Astrocyte (in vitro differentiated cells and primary cell): ENCODE data around the gene IFNA1. TPM values are rescaled to one million over a fixed set of nuclear protein-coding genes. Genes with fewer than 3 reads are reported as not detected.

Source experiments
- DNase-seq: peaks from one replicate; pipeline ENCODE4 v3.0.0-alpha.2; 2010; ENCODE audit warnings: low read depth
- FAIRE-seq: peaks from 2 replicates; lab custom pipeline; 2011; peaks lifted over from hg19 to GRCh38; lab: Jason Lieb, UNC
- H2AFZ ChIP-seq: 2 replicates; pipeline ENCODE4 v1.6.0; 2012; ENCODE audit warnings: low read depth, low read length, inconsistent platforms
- H3K27ac ChIP-seq: 2 replicates; pipeline ENCODE4 v1.5.1; 2011; ENCODE audit warnings: low read depth, low read length, inconsistent platforms
- H3K27me3 ChIP-seq: 2 replicates; pipeline ENCODE4 v1.6.0; 2011; ENCODE audit warnings: low read length, inconsistent platforms; ENCODE audit not compliant: insufficient read depth
- H3K36me3 ChIP-seq: 2 replicates; pipeline ENCODE4 v1.5.1; 2011; ENCODE audit warnings: low read length, inconsistent platforms; ENCODE audit not compliant: insufficient read depth
- H3K4me1 ChIP-seq: 2 replicates; pipeline ENCODE4 v1.5.1; 2011; ENCODE audit warnings: low read length, inconsistent platforms; ENCODE audit not compliant: insufficient read depth
- H3K4me2 ChIP-seq: 2 replicates; pipeline ENCODE4 v1.6.0; 2012; ENCODE audit warnings: low read length, inconsistent platforms
- H3K4me3 ChIP-seq: 2 replicates; pipeline ENCODE4 v1.5.1; 2011; ENCODE audit warnings: low read depth, mild to moderate bottlenecking, low read length, inconsistent platforms; ENCODE audit not compliant: insufficient read depth
- H3K79me2 ChIP-seq: 2 replicates; pipeline ENCODE4 v1.6.0; 2012; ENCODE audit warnings: mild to moderate bottlenecking, low read length, inconsistent platforms; ENCODE audit not compliant: insufficient read depth
- H3K9ac ChIP-seq: 2 replicates; pipeline ENCODE4 v1.6.0; 2012; ENCODE audit warnings: mild to moderate bottlenecking, low read length, inconsistent platforms
- H3K9me3 ChIP-seq: 2 replicates; pipeline ENCODE4 v1.5.1; 2012; ENCODE audit warnings: low read depth, mild to moderate bottlenecking, low read length, inconsistent platforms; ENCODE audit not compliant: insufficient read depth
- H4K20me1 ChIP-seq: 2 replicates; pipeline ENCODE4 v1.6.0; 2012; ENCODE audit warnings: low read length, inconsistent platforms; ENCODE audit not compliant: insufficient read depth
- H3K27ac Mint-ChIP-seq: one replicate; pipeline ENCODE4 v1.8.0; 2021; ENCODE audit warnings: mild to moderate bottlenecking, mixed read lengths; ENCODE audit not compliant: unreplicated experiment
- H3K27me3 Mint-ChIP-seq: one replicate; pipeline ENCODE4 v1.8.0; 2021; ENCODE audit warnings: low read depth, mixed read lengths; ENCODE audit not compliant: unreplicated experiment
- H3K36me3 Mint-ChIP-seq: one replicate; pipeline ENCODE4 v1.8.0; 2021; ENCODE audit warnings: low read depth, mixed read lengths; ENCODE audit not compliant: unreplicated experiment
- H3K4me1 Mint-ChIP-seq: one replicate; pipeline ENCODE4 v1.8.0; 2021; ENCODE audit warnings: low read depth, mixed read lengths; ENCODE audit not compliant: unreplicated experiment
- H3K4me3 Mint-ChIP-seq: one replicate; pipeline ENCODE4 v1.8.0; 2021; ENCODE audit warnings: mild to moderate bottlenecking, moderate library complexity, mixed read lengths; ENCODE audit not compliant: unreplicated experiment
- H3K9me3 Mint-ChIP-seq: one replicate; pipeline ENCODE4 v1.8.0; 2021; ENCODE audit warnings: mild to moderate bottlenecking, mixed read lengths; ENCODE audit not compliant: unreplicated experiment
- EZH2 ChIP-seq: IDR thresholded peaks from 2 replicates; pipeline ENCODE4 v1.6.1; 2012; ENCODE audit warnings: mild to moderate bottlenecking, low read length, inconsistent platforms; ENCODE audit not compliant: insufficient read depth
- total RNA-seq: library from RNA; stranded (reverse); gene quantifications from 2 replicates; pipeline ENCODE4 v1.2.1, GENCODE V29; 2021
- TF ChIP-seq, protein P1 (sequence below): IDR thresholded peaks from 2 replicates; pipeline ENCODE4 v1.5.1; 2011; ENCODE audit warnings: low read depth, mild to moderate bottlenecking, inconsistent platforms, low read length, moderate library complexity; ENCODE audit not compliant: insufficient read depth

Gene IFNA1
- total RNA-seq, 1 donor from 2014 or later: not detected

DNA sequence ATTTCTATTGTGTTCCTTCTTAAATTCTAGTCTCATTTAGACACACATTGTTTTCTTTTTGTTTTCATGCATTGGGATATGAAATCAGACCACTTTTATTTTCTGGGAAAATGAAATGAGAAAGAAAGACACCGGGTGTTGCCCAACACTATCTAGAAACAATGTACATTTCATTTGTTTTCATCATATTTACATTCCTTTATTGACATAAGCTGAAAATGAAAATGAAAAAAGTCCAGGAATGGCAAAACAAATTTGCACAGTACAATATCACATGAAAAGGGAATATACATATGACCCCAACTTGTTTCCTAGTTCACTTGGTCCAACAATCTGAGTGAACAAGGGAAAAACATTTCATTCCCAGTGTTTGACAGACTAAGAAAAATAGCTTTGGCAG is 21.1 kb downstream of the IFNA1 start:
- Histone ChIP-seq H3K36me3 (peaks cover 15% of the 10 kb centered on the region), H3K27me3 (no peaks in the 10 kb centered on the region), H2AFZ (no peak overlapping the region), H3K27ac (no peak overlapping the region), H3K9ac (no peak overlapping the region), H3K4me3 (no peak overlapping the region), H3K79me2 (no peaks in the 10 kb centered on the region), H3K4me1 (no peaks in the 10 kb centered on the region), H3K9me3 (no peaks in the 10 kb centered on the region), H3K4me2 (no peak overlapping the region), H4K20me1 (peaks cover 5% of the 10 kb centered on the region)
- no peaks in the 10 kb centered on the region for H3K4me1 Mint-ChIP-seq
- DNase-seq (no peak), FAIRE-seq (no peak)
- peaks cover 9% of the 10 kb centered on the region for H3K9me3 Mint-ChIP-seq
- no peaks in the 10 kb centered on the region for H3K27me3 Mint-ChIP-seq
- peaks cover 4% of the 10 kb centered on the region for H3K36me3 Mint-ChIP-seq
- H3K4me3 Mint-ChIP-seq: no peak overlapping the region
- TF ChIP-seq EZH2: no peak
- TF ChIP-seq, protein P1, sequence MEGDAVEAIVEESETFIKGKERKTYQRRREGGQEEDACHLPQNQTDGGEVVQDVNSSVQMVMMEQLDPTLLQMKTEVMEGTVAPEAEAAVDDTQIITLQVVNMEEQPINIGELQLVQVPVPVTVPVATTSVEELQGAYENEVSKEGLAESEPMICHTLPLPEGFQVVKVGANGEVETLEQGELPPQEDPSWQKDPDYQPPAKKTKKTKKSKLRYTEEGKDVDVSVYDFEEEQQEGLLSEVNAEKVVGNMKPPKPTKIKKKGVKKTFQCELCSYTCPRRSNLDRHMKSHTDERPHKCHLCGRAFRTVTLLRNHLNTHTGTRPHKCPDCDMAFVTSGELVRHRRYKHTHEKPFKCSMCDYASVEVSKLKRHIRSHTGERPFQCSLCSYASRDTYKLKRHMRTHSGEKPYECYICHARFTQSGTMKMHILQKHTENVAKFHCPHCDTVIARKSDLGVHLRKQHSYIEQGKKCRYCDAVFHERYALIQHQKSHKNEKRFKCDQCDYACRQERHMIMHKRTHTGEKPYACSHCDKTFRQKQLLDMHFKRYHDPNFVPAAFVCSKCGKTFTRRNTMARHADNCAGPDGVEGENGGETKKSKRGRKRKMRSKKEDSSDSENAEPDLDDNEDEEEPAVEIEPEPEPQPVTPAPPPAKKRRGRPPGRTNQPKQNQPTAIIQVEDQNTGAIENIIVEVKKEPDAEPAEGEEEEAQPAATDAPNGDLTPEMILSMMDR: no peak
- H3K27ac Mint-ChIP-seq: no peak overlapping the region

DNA sequence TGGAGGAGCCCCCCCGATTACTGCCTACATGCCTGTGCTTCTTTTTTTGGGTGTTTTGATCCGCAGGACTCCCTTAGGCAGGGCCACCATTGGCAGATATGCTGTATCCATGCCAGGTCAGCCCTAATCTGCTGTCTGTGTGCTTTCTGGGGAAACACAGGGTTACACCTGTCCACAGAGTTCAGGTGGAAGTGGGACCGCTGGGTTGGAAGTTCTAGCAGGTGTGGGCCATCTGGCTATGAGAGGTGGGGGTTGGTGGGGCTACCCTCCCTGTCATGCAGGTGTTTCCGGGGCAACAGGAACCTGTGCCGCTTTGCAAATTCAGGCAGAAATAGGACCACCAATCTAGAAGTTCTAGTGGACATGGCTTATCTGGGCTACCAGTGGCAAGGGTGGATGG is 24.9 kb downstream of the IFNA1 start:
- H3K36me3 Mint-ChIP-seq: peaks cover 4% of the 10 kb centered on the region

DNA sequence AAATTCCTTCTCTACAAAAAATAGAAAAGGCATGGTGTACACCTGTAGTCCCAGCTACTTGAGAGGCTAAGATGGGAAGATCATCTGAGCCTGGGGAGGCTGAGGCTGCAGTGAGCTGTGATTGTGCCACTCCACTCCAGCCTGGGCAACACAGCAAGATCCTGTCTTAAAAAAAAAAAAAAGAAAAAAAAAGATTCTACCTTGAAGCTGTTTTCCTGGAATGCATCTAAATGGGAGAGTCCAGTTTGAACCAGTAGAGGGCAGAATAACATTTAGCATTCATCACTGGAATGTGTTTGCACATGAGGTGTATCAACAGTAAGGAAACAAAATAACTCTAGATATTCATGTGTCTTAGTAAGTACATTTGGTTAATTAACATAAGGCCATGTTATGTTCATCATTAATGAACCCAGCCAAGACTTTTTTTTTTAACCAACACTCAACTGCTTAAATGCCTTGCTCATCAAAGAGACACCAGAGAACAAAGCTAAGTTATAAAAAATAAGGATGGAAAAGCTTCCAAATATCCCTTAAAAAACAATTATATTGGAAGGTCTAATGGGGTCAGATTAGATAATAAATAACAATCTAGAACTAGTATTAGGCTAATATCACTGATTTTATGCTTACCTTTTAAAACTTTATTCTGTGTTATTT is 25.8 kb downstream of the IFNA1 start:
- H3K79me2 ChIP-seq: no peaks in the 10 kb centered on the region
- peaks cover 24% of the 10 kb centered on the region for H3K36me3 ChIP-seq
- H3K4me3 ChIP-seq: no peak overlapping the region
- TF ChIP-seq, protein P1: peak; percentile 76
- TF ChIP-seq EZH2: no peak
- no peak overlapping the region for H3K9ac ChIP-seq
- H2AFZ ChIP-seq: no peak overlapping the region
- Mint-ChIP-seq H3K27ac (no peak overlapping the region), H3K9me3 (peaks cover 5% of the 10 kb centered on the region), H3K36me3 (peaks cover 4% of the 10 kb centered on the region), H3K4me1 (no peaks in the 10 kb centered on the region), H3K27me3 (no peaks in the 10 kb centered on the region), H3K4me3 (no peak overlapping the region)
- no peaks in the 10 kb centered on the region for H3K27me3 ChIP-seq
- H4K20me1 ChIP-seq: peaks cover 5% of the 10 kb centered on the region
- no peaks in the 10 kb centered on the region for H3K9me3 ChIP-seq
- DNase-seq (no peak), FAIRE-seq (peak; percentile 75)
- H3K27ac ChIP-seq: no peak overlapping the region
- H3K4me2 ChIP-seq: no peak overlapping the region
- H3K4me1 ChIP-seq: no peaks in the 10 kb centered on the region

More for the DNA sequence above, 24.9 kb downstream of the IFNA1 start:
- TF ChIP-seq EZH2: no peak
- TF ChIP-seq, protein P1: no peak
- H3K27ac ChIP-seq: no peak overlapping the region
- no peaks in the 10 kb centered on the region for H3K9me3 ChIP-seq
- H3K4me3 Mint-ChIP-seq: no peak overlapping the region
- peaks cover 21% of the 10 kb centered on the region for H3K36me3 ChIP-seq
- H3K4me3 ChIP-seq: no peak overlapping the region
- DNase-seq: no peak
- no peak overlapping the region for H3K4me2 ChIP-seq
- H3K79me2 ChIP-seq: no peaks in the 10 kb centered on the region
- H2AFZ ChIP-seq: no peak overlapping the region
- peaks cover 5% of the 10 kb centered on the region for H4K20me1 ChIP-seq
- peaks cover 5% of the 10 kb centered on the region for H3K9me3 Mint-ChIP-seq
- H3K27me3 Mint-ChIP-seq: no peaks in the 10 kb centered on the region
- H3K9ac ChIP-seq: no peak overlapping the region
- FAIRE-seq: no peak
- H3K4me1 ChIP-seq: no peaks in the 10 kb centered on the region
- H3K4me1 Mint-ChIP-seq: no peaks in the 10 kb centered on the region
- no peaks in the 10 kb centered on the region for H3K27me3 ChIP-seq
- H3K27ac Mint-ChIP-seq: no peak overlapping the region
